Measurements from ENCODE around the gene PIP5K1A.

Gene PIP5K1A

GRCh38 chr1:151289080-151289935, 91.0 kb downstream of the PIP5K1A start:
- no peak for DNase-seq

- DNase-seq = no peak
Observed at GRCh38 chr1:151289991-151290708, 91.8 kb downstream of the PIP5K1A start.

- DNase-seq = no peak
Observed at GRCh38 chr1:151290709-151291303, 92.5 kb downstream of the PIP5K1A start.

- DNase-seq = no peak
Observed at GRCh38 chr1:151292207-151293030, 94.1 kb downstream of the PIP5K1A start.

GRCh38 chr1:151293093-151293492, 94.7 kb downstream of the PIP5K1A start:
- no peak for DNase-seq

GRCh38 chr1:151294742-151295462, 96.5 kb downstream of the PIP5K1A start:
- no peak for DNase-seq
